H1 (cell line): ENCODE measurements around the gene CYB561D2. TPM values are rescaled to one million over a fixed set of nuclear protein-coding genes. Genes with fewer than 3 reads are reported as not detected.
A peak's percentile ranks its signal among the peaks of the same experiment; 100 is the strongest.

Experiments
- CTCF ChIA-PET: fragments of 300-600 bp; sonication (Branson Sonifier 250); formaldehyde crosslinking; loops from one replicate; lab custom pipeline; 2021; ENCODE audit not compliant: partially characterized antibody; lab: Charles Lee
- POLR2A ChIA-PET: fragments of 300-600 bp; sonication (Branson Sonifier 250); formaldehyde crosslinking; loops from one replicate; lab custom pipeline; 2021; ENCODE audit warnings: inconsistent platforms; ENCODE audit not compliant: partially characterized antibody; lab: Charles Lee
- DNase-seq, 2 experiments: peaks; one replicate each; pipeline versions ENCODE4 v3.0.0 to v3.0.0-alpha.2; 2010 to 2022; ENCODE audit warnings: low spot score in 2 of 2, low read depth in 1 of 2, mixed read lengths in 1 of 2
- FAIRE-seq: peaks from 2 replicates; lab custom pipeline; 2011; peaks lifted over from hg19 to GRCh38; lab: Jason Lieb, UNC
- H2AFZ ChIP-seq: 2 replicates; pipeline ENCODE4 v1.8.1; 2012; ENCODE audit warnings: low read length, inconsistent platforms
- H2AK5ac ChIP-seq: 2 replicates; pipeline ENCODE4 v1.6.1; 2013; ENCODE audit warnings: low read depth, low read length
- H2BK120ac ChIP-seq: replicated peaks from 2 replicates; pipeline ENCODE3; 2013; ENCODE audit warnings: low read depth, low read length, inconsistent platforms
- H2BK12ac ChIP-seq: 2 replicates; pipeline ENCODE4 v1.6.1; 2013; ENCODE audit warnings: low read depth, low read length
- H2BK15ac ChIP-seq: 2 replicates; pipeline ENCODE4 v1.6.1; 2013; ENCODE audit warnings: low read length
- H2BK20ac ChIP-seq: 2 replicates; pipeline ENCODE4 v1.6.1; 2013; ENCODE audit warnings: low read length
- H2BK5ac ChIP-seq: 2 replicates; pipeline ENCODE4 v1.6.1; 2013; ENCODE audit warnings: low read depth, low read length
- H3K14ac ChIP-seq: 2 replicates; pipeline ENCODE4 v1.6.1; 2013; ENCODE audit warnings: inconsistent platforms; ENCODE audit not compliant: insufficient read length
- H3K18ac ChIP-seq: 2 replicates; pipeline ENCODE4 v1.6.1; 2013; ENCODE audit warnings: low read length; ENCODE audit errors: extremely low read depth
- H3K23ac ChIP-seq: 2 replicates; pipeline ENCODE4 v1.6.1; 2013; ENCODE audit warnings: inconsistent platforms; ENCODE audit not compliant: insufficient read length
- H3K23me2 ChIP-seq: 2 replicates; pipeline ENCODE4 v1.6.1; 2013; ENCODE audit warnings: low read depth, low read length
- H3K27ac ChIP-seq: 2 replicates; pipeline ENCODE4 v1.6.1; 2011; ENCODE audit warnings: low read depth, low read length, inconsistent platforms
- H3K27me3 ChIP-seq, 4 experiments: replicated peaks in 1 of 4; 1 replicate in 1 of 4; 2 replicates in 3 of 4; pipeline versions ENCODE4 v1.6.1 to v1.8.1; 2011 to 2013; ENCODE audit warnings: low read length in 3 of 4, mild to moderate bottlenecking in 3 of 4, inconsistent platforms in 2 of 4, mixed read lengths in 2 of 4, moderate library complexity in 1 of 4; ENCODE audit not compliant: control insufficient read depth in 3 of 4, insufficient read depth in 3 of 4; ENCODE audit errors: extremely low read depth in 1 of 4
- H3K36me3 ChIP-seq, 4 experiments: 2 replicates each; pipeline versions ENCODE4 v1.6.1 to v1.8.1; 2011 to 2013; ENCODE audit warnings: mild to moderate bottlenecking in 4 of 4, low read length in 3 of 4, moderate library complexity in 2 of 4, control low read depth in 1 of 4, inconsistent platforms in 1 of 4; ENCODE audit not compliant: insufficient read depth in 4 of 4, control insufficient read depth in 2 of 4
- H3K4ac ChIP-seq: replicated peaks from 2 replicates; pipeline ENCODE3; 2013; ENCODE audit warnings: low read length, low read depth, mixed read lengths, inconsistent platforms; ENCODE audit not compliant: insufficient read length
- H3K4me1 ChIP-seq, 4 experiments: replicated peaks in 1 of 4; 1 replicate in 1 of 4; 2 replicates in 3 of 4; pipeline versions ENCODE4 v1.6.1 to v1.8.1; 2011 to 2013; ENCODE audit warnings: low read length in 3 of 4, inconsistent platforms in 2 of 4, mixed read lengths in 1 of 4; ENCODE audit not compliant: insufficient read depth in 4 of 4, control insufficient read depth in 3 of 4
- H3K4me2 ChIP-seq, 2 experiments: 2 replicates each; pipeline versions ENCODE4 v1.6.1 to v1.8.1; 2011 to 2013; ENCODE audit warnings: low read depth in 2 of 2, low read length in 2 of 2, control low read depth in 1 of 2, inconsistent platforms in 1 of 2, mild to moderate bottlenecking in 1 of 2; ENCODE audit not compliant: insufficient read depth in 1 of 2
- H3K4me3 ChIP-seq, 4 experiments: fragments of 200-600, 300-600 bp in 1 of 4; sonication (generic), shearing (Covaris generic), sonication (Bioruptor Twin) in 1 of 4; 2 replicates each; pipeline versions ENCODE4 v1.5.1 to v1.8.1; 2011 to 2016; ENCODE audit warnings: low read length in 4 of 4, low read depth in 3 of 4, control low read depth in 2 of 4, inconsistent platforms in 2 of 4, mild to moderate bottlenecking in 2 of 4, mixed read lengths in 1 of 4, moderate library complexity in 1 of 4; ENCODE audit not compliant: insufficient read depth in 2 of 4; ENCODE audit errors: extremely low read depth in 1 of 4
- H3K56ac ChIP-seq: replicated peaks from 2 replicates; pipeline ENCODE3; 2013; ENCODE audit warnings: low read depth, mild to moderate bottlenecking, mixed read lengths, low read length, inconsistent platforms; ENCODE audit not compliant: insufficient read length
- H3K79me1 ChIP-seq: 2 replicates; pipeline ENCODE4 v1.6.1; 2013; ENCODE audit warnings: low read depth, low read length, control low read depth
- H3K79me2 ChIP-seq, 2 experiments: 2 replicates each; pipeline versions ENCODE4 v1.6.1 to v1.8.1; 2012 to 2013; ENCODE audit warnings: low read length in 2 of 2, mild to moderate bottlenecking in 2 of 2, inconsistent platforms in 1 of 2; ENCODE audit not compliant: insufficient read depth in 2 of 2, control insufficient read depth in 1 of 2
- H3K9ac ChIP-seq, 4 experiments: replicated peaks in 1 of 4; 1 replicate in 1 of 4; 2 replicates in 3 of 4; pipeline versions ENCODE4 v1.6.1 to v1.8.1; 2011 to 2013; ENCODE audit warnings: low read depth in 3 of 4, low read length in 3 of 4, control low read depth in 2 of 4, mild to moderate bottlenecking in 2 of 4, moderate library complexity in 2 of 4, inconsistent platforms in 1 of 4; ENCODE audit errors: extremely low read depth in 1 of 4
- H3K9me3 ChIP-seq, 2 experiments: 2 replicates each; pipeline versions ENCODE4 v1.6.1 to v1.8.1; 2012 to 2013; ENCODE audit warnings: mild to moderate bottlenecking in 2 of 2, moderate library complexity in 2 of 2, control low read depth in 1 of 2, inconsistent platforms in 1 of 2, low read depth in 1 of 2, low read length in 1 of 2, mixed read lengths in 1 of 2; ENCODE audit not compliant: insufficient read depth in 2 of 2
- H4K20me1 ChIP-seq, 2 experiments: replicated peaks in 1 of 2; 2 replicates each; pipeline versions ENCODE3 to v1.8.1; 2011 to 2013; ENCODE audit warnings: inconsistent platforms in 2 of 2, low read length in 2 of 2, mild to moderate bottlenecking in 1 of 2; ENCODE audit not compliant: insufficient read depth in 2 of 2, control insufficient read depth in 1 of 2
- H4K5ac ChIP-seq: 2 replicates; pipeline ENCODE4 v1.6.1; 2013; ENCODE audit warnings: low read length, low read depth, mixed read lengths, inconsistent platforms; ENCODE audit not compliant: insufficient read length
- H4K8ac ChIP-seq: 2 replicates; pipeline ENCODE4 v1.8.0; 2013; ENCODE audit warnings: mild to moderate bottlenecking, moderate library complexity, low read length, inconsistent platforms; ENCODE audit not compliant: insufficient read depth; ENCODE audit errors: extremely low read depth
- H4K91ac ChIP-seq: replicated peaks from 2 replicates; pipeline ENCODE3; 2013; ENCODE audit warnings: low read length, mixed read lengths, inconsistent platforms; ENCODE audit not compliant: insufficient read length
- BCL11A ChIP-seq, 2 experiments: IDR thresholded peaks; one replicate each; pipeline ENCODE4 v1.6.1; 2011; ENCODE audit warnings: low read depth in 2 of 2, low read length in 2 of 2, mild to moderate bottlenecking in 2 of 2
- MAX ChIP-seq: IDR thresholded peaks from 2 replicates; pipeline ENCODE4 v1.6.1; 2012; ENCODE audit warnings: inconsistent platforms
- POLR2AphosphoS5 ChIP-seq: IDR thresholded peaks from 2 replicates; pipeline ENCODE4 v1.6.1; 2011; ENCODE audit warnings: low read depth, low read length
- POU5F1 ChIP-seq: IDR thresholded peaks from 2 replicates; pipeline ENCODE4 v1.6.1; 2011; ENCODE audit warnings: low read depth, mild to moderate bottlenecking, low read length, moderate library complexity
- RFX5 ChIP-seq: IDR thresholded peaks from 2 replicates; pipeline ENCODE4 v1.6.1; 2011; ENCODE audit warnings: low read depth, low read length, improper control_type of control experiment, borderline replicate concordance
- SIN3A ChIP-seq, 2 experiments: IDR thresholded peaks in 1 of 2; conservative IDR thresholded peaks in 1 of 2; 2 replicates each; pipeline ENCODE4 v1.6.1; 2011 to 2012; ENCODE audit warnings: low read length in 2 of 2, improper control_type of control experiment in 1 of 2, low read depth in 1 of 2, mild to moderate bottlenecking in 1 of 2
- SIRT6 ChIP-seq: IDR thresholded peaks from one replicate; pipeline ENCODE4 v1.7.1; 2012; ENCODE audit warnings: low read length, inconsistent platforms
- SP2 ChIP-seq: IDR thresholded peaks from 2 replicates; pipeline ENCODE4 v1.6.1; 2012; ENCODE audit warnings: mild to moderate bottlenecking, low read length, inconsistent platforms
- TAF7 ChIP-seq: optimal IDR thresholded peaks from 2 replicates; pipeline ENCODE3; 2011; ENCODE audit warnings: low read depth, mild to moderate bottlenecking, inconsistent platforms, low read length, moderate library complexity, borderline replicate concordance
- WGBS, 2 experiments: shearing (Covaris generic) in 1 of 2; methylation state at CpG; one replicate each; pipeline versions ENCODE4 v1.1.6 to v1.1.7; 2013 to 2015; ENCODE audit warnings: low lambda C conversion rate in 2 of 2, mixed read lengths in 2 of 2, inconsistent platforms in 1 of 2, low coverage in 1 of 2, missing lambda C conversion rate in 1 of 2; ENCODE audit not compliant: insufficient replicate concordance in 2 of 2, insufficient coverage in 1 of 2, insufficient read length in 1 of 2; ENCODE audit errors: extremely low coverage in 1 of 2, missing lambda C conversion rate in 1 of 2; 5-methylcytosine and 5-hydroxymethylcytosine counted together
- polyA plus RNA-seq, 7 experiments: library from polyadenylated mRNA; depleted of rRNA in 3 of 7; stranded (reverse) in 5 of 7; unstranded in 2 of 7; fragments of >200 nt in 5 of 7; fragments of 200-250 nt in 2 of 7; gene quantifications; 1 replicate in 5 of 7; 2 replicates in 1 of 7; 4 replicates in 1 of 7; pipeline versions ENCODE4 v1.2.1 to v1.2.3, GENCODE V29; 2011 to 2013; ENCODE audit warnings: missing spikeins in 2 of 7, mixed read lengths in 2 of 7
- total RNA-seq: library from RNA; stranded (reverse); fragmentation: NEBNext Ultra II Directional; extraction: Animal tissue kit (Norgen Biotek cat#: 25700); gene quantifications from 2 replicates; pipeline ENCODE4 v1.2.1, GENCODE V29; 2021

Gene CYB561D2
- total and polyA plus RNA-seq, 2 of the 8 experiments (the other 6 are each of a cell fraction or from before 2014, with no cell fraction given) = 9.8 to 34.0 TPM

- H3K27me3 ChIP-seq = no peaks in the 10 kb centered on the region; a peak in 1 of 7 replicates
- H3K4me3 ChIP-seq = no peak overlapping the region
- no peak overlapping the region for H2AFZ ChIP-seq
- H3K14ac ChIP-seq = no peak overlapping the region
- H3K23me2 ChIP-seq = peaks cover 5% of the 10 kb centered on the region; the same call in 1 of the 2 replicates
- ChIA-PET CTCF (interaction anchor here (0.7 to 3.6 kb wide), 10 partner anchors 8 to 232 kb away, joined by 3 to 24 read pairs (median 4); partner anchors contain the start of genes HYAL2 and IFRD2), POLR2A (interaction anchor here (0.6 to 11.3 kb wide), 8 partner anchors 10 to 76 kb away, joined by 3 to 149 read pairs (median 4); partner anchors contain the start of genes HYAL2, IFRD2 and TUSC2)
- H3K79me2 ChIP-seq = no peaks in the 10 kb centered on the region
- 89% methylated on average over 32 of the region's 32 CpGs; no CpG with 5 or more reads in 1 of the 2 experiments for WGBS, 2 experiments
- no peak overlapping the region for H3K4ac ChIP-seq
- H2BK12ac ChIP-seq = peak overlapping the region; percentile 77; the same call in 1 of the 2 replicates
- H2AK5ac ChIP-seq = peak overlapping the region; percentile 26; the same call in 1 of the 2 replicates
- no peak overlapping the region for H4K5ac ChIP-seq
- no peak overlapping the region for H3K27ac ChIP-seq
- FAIRE-seq = no peak
- no peaks in the 10 kb centered on the region for H3K79me1 ChIP-seq
- H2BK5ac ChIP-seq = peak overlapping the region; percentile 32; the same call in 1 of the 2 replicates
- no peak for DNase-seq
- H3K4me2 ChIP-seq = no peak overlapping the region; a peak in 1 of 4 replicates
- H3K56ac ChIP-seq = no peak overlapping the region
- H3K9me3 ChIP-seq = peaks cover 6 to 8% of the 10 kb centered on the region in 2 experiments; a peak in 3 of 4 replicates
- 0 out of 2 replicates have a peak overlapping the region, but pooled peaks have one; percentile 25 for H2BK15ac ChIP-seq
- TF ChIP-seq BCL11A (IDR thresholded peaks at IDR 0.05; ENCODE audit: low read depth in 2 of 2, low read length in 2 of 2) = no peak
- TF ChIP-seq SIN3A (conservative IDR thresholded peaks at IDR 0.05 in 1 of 2, IDR thresholded peaks at IDR 0.05 in 1 of 2; ENCODE audit: low read depth in 1 of 2, low read length in 2 of 2) = no peak
- TF ChIP-seq SP2 = no peak
- TF ChIP-seq SIRT6 = no peak
- no peak for TF ChIP-seq POU5F1
- TF ChIP-seq MAX = no peak
- TF ChIP-seq RFX5 = no peak
- no peak for TF ChIP-seq POLR2AphosphoS5
- no peak for TF ChIP-seq TAF7
- no peak overlapping the region for H3K18ac ChIP-seq
- H2BK20ac ChIP-seq = no peak overlapping the region
- no peaks in the 10 kb centered on the region for H3K36me3 ChIP-seq
- no peak overlapping the region; a peak in 1 of 7 replicates for H3K9ac ChIP-seq
- H2BK120ac ChIP-seq = no peak overlapping the region
- H3K4me1 ChIP-seq = peaks cover 0 to 26% (median 12%) of the 10 kb centered on the region in 4 experiments; a peak in 6 of 7 replicates
- H4K20me1 ChIP-seq = peaks cover 0 to 2% of the 10 kb centered on the region in 2 experiments
- no peak overlapping the region for H3K23ac ChIP-seq
- H4K8ac ChIP-seq = peak overlapping the region; percentile 41
- H4K91ac ChIP-seq = peak overlapping the region; percentile 12
Observed at GRCh38 chr3:50302095-50303012, 48.3 kb upstream of the CYB561D2 start.
